ENCODE results near the gene GPX3. TPM values are rescaled to one million over a fixed set of nuclear protein-coding genes. Genes with fewer than 3 reads are reported as not detected.

GPX3 gene
- total and polyA plus RNA-seq, 10 of the 15 experiments (the other 5 are each of a cell fraction or from before 2014, with no cell fraction given) = 0.04 to 1.0 (median 0.15) TPM; not detected in 3

DNA sequence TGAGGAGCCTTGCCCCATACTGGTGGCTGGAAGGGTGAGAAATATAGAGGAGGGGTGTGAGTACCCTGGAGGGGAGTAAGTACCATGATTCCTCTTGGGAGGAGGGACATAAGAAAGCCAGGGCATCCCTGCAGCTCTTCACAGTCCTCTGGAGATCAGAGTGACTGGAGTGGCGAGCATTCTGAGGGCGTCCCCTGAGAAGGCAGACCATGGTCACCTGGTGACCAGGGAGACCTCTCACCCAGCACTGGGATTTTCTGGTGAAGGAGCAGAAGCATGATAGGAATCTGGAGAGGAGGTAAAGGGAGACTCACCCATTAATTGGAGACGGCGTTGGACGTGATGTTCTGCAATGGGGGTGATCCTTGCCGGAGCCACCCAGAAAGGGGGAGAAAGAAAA is 27.7 kb upstream of the GPX3 start:
- H3K4me1 ChIP-seq (ENCODE audit: control insufficient read depth, insufficient read depth, low read length) = no peaks in the 10 kb centered on the region
- in situ Hi-C loops (cut with MboI) (no loop called here), intact Hi-C loops (cut with micrococcal nuclease; ENCODE audit: unreplicated experiment) (no loop called here)
- no peak overlapping the region for H3K9ac ChIP-seq (ENCODE audit: control insufficient read depth, insufficient read depth, low read length)
- no peak for ATAC-seq
- no peaks in the 10 kb centered on the region; the same call in 2 of the 3 replicates for H3K9me3 ChIP-seq (replicated peaks; ENCODE audit: control insufficient read depth, insufficient read depth, low read length)
- no peak overlapping the region for H2AFZ ChIP-seq (ENCODE audit: control insufficient read depth, low read depth, low read length)
- no peaks in the 10 kb centered on the region for H3K27me3 ChIP-seq (replicated peaks in 1 of 2; ENCODE audit: control insufficient read depth in 2 of 2, insufficient read depth in 2 of 2, low read length in 1 of 2)
- DNase-seq (ENCODE audit: low read depth, low spot score) = no peak
- RAD21 ChIA-PET (ENCODE audit: unreplicated experiment) = no interaction called here
- no peaks in the 10 kb centered on the region for H3K36me3 ChIP-seq (ENCODE audit: control insufficient read depth in 2 of 2, insufficient read depth in 2 of 2, low read length in 1 of 2)
- H3K4me3 ChIP-seq = no peak overlapping the region
- FAIRE-seq = no peak
- no peaks in the 10 kb centered on the region for H3K79me2 ChIP-seq (ENCODE audit: control insufficient read depth, insufficient read depth, low read length)
- POLR2A ChIA-PET = no interaction called here
- CTCF ChIA-PET = no interaction called here
- 69% methylated on average over 6 of the region's 6 CpGs for WGBS (ENCODE audit: insufficient coverage, insufficient replicate concordance, low lambda C conversion rate, missing lambda C conversion rate)
- H3K27ac ChIP-seq (ENCODE audit: control insufficient read depth, insufficient read depth) = no peak overlapping the region
- no peaks in the 10 kb centered on the region for H4K20me1 ChIP-seq (ENCODE audit: control insufficient read depth, insufficient read depth)
- H3K4me2 ChIP-seq (ENCODE audit: control insufficient read depth, insufficient read depth) = no peak overlapping the region
- TF ChIP-seq MTA3 (IDR thresholded peaks at IDR 0.05; ENCODE audit: borderline replicate concordance, low read length) (no peak), SIX5 (IDR thresholded peaks at IDR 0.05; ENCODE audit: low read depth, low read length, severe bottlenecking) (no peak), RAD51 (IDR thresholded peaks at IDR 0.05) (no peak)
- TF ChIP-seq, protein P1, sequence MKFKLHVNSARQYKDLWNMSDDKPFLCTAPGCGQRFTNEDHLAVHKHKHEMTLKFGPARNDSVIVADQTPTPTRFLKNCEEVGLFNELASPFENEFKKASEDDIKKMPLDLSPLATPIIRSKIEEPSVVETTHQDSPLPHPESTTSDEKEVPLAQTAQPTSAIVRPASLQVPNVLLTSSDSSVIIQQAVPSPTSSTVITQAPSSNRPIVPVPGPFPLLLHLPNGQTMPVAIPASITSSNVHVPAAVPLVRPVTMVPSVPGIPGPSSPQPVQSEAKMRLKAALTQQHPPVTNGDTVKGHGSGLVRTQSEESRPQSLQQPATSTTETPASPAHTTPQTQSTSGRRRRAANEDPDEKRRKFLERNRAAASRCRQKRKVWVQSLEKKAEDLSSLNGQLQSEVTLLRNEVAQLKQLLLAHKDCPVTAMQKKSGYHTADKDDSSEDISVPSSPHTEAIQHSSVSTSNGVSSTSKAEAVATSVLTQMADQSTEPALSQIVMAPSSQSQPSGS (IDR thresholded peaks at IDR 0.05; ENCODE audit: low read length) = no peak
- BruUV-seq (replicated peaks) = no TSS peak
- SMC1A ChIA-PET (ENCODE audit: uncharacterized antibody, unreplicated experiment) = no interaction called here

DNA sequence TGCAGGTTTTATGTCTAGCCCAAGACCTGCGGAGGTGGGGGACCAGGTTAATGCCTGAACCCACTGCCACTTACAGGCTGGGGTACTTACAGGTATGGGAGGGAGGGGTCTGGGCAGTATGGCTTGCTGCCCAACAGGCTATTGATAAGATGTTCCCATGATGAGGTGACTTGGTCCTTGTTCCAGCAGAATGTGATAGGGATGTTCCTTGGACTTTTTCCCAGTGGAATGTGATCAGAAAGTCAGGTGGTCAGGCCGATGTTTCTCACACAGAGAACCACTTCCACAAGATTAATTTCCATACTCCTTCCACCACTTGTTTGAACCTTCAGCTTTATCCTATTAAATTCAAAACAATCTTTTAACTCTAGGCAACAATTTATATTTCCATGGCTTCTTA is 27.0 kb upstream of the GPX3 start:
- CTCF ChIA-PET = no interaction called here
- SMC1A ChIA-PET (ENCODE audit: uncharacterized antibody, unreplicated experiment) = no interaction called here
- Histone ChIP-seq H4K20me1 (ENCODE audit: control insufficient read depth, insufficient read depth) (no peaks in the 10 kb centered on the region), H3K4me3 (no peak overlapping the region), H3K9me3 (replicated peaks; ENCODE audit: control insufficient read depth, insufficient read depth, low read length) (no peaks in the 10 kb centered on the region; the same call in 2 of the 3 replicates), H3K4me1 (ENCODE audit: control insufficient read depth, insufficient read depth, low read length) (no peaks in the 10 kb centered on the region), H3K27ac (ENCODE audit: control insufficient read depth, insufficient read depth) (no peak overlapping the region), H3K27me3 (replicated peaks in 1 of 2; ENCODE audit: control insufficient read depth in 2 of 2, insufficient read depth in 2 of 2, low read length in 1 of 2) (no peaks in the 10 kb centered on the region), H3K9ac (ENCODE audit: control insufficient read depth, insufficient read depth, low read length) (no peak overlapping the region), H3K4me2 (ENCODE audit: control insufficient read depth, insufficient read depth) (no peak overlapping the region), H2AFZ (ENCODE audit: control insufficient read depth, low read depth, low read length) (no peak overlapping the region), H3K79me2 (ENCODE audit: control insufficient read depth, insufficient read depth, low read length) (no peaks in the 10 kb centered on the region), H3K36me3 (ENCODE audit: control insufficient read depth in 2 of 2, insufficient read depth in 2 of 2, low read length in 1 of 2) (no peaks in the 10 kb centered on the region)
- FAIRE-seq (no peak), ATAC-seq (no peak), DNase-seq (ENCODE audit: low read depth, low spot score) (no peak)
- POLR2A ChIA-PET = no interaction called here
- in situ Hi-C loops (cut with MboI) = no loop called here
- WGBS (ENCODE audit: insufficient coverage, insufficient replicate concordance, low lambda C conversion rate, missing lambda C conversion rate) = 77% methylated on average over 2 of the region's 2 CpGs
- intact Hi-C loops (cut with micrococcal nuclease; ENCODE audit: unreplicated experiment) = no loop called here
- RAD21 ChIA-PET (ENCODE audit: unreplicated experiment) = no interaction called here
- BruUV-seq (replicated peaks) = no TSS peak
- TF ChIP-seq SPI1 (IDR thresholded peaks at IDR 0.05; ENCODE audit: borderline replicate concordance, insufficient read depth, low read depth, low read length) = no peak
- no peak for TF ChIP-seq HDAC6 (IDR thresholded peaks at IDR 0.05; ENCODE audit: unreplicated experiment)
- no peak for TF ChIP-seq TCF3 (IDR thresholded peaks at IDR 0.05; ENCODE audit: borderline replicate concordance, insufficient read depth, low read depth, low read length)
- TF ChIP-seq BMI1 (IDR thresholded peaks at IDR 0.05; ENCODE audit: borderline replicate concordance) = no peak
- no peak for TF ChIP-seq SIN3A (IDR thresholded peaks at IDR 0.05; ENCODE audit: low read depth, low read length)
- no peak for TF ChIP-seq ZNF24 (IDR thresholded peaks at IDR 0.05)
- TF ChIP-seq MEF2B (IDR thresholded peaks at IDR 0.05; ENCODE audit: partially characterized antibody, poor library complexity, severe bottlenecking) = no peak
- no peak for TF ChIP-seq BRCA1 (IDR thresholded peaks at IDR 0.05; ENCODE audit: low read depth, low read length)
- no peak for TF ChIP-seq NBN (IDR thresholded peaks at IDR 0.05)
- TF ChIP-seq, protein P2, sequence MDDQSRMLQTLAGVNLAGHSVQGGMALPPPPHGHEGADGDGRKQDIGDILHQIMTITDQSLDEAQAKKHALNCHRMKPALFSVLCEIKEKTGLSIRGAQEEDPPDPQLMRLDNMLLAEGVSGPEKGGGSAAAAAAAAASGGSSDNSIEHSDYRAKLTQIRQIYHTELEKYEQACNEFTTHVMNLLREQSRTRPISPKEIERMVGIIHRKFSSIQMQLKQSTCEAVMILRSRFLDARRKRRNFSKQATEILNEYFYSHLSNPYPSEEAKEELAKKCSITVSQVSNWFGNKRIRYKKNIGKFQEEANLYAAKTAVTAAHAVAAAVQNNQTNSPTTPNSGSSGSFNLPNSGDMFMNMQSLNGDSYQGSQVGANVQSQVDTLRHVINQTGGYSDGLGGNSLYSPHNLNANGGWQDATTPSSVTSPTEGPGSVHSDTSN (IDR thresholded peaks at IDR 0.05; ENCODE audit: insufficient replicate concordance, low read depth, low read length) = no peak
- no peak for TF ChIP-seq SMARCA5 (IDR thresholded peaks at IDR 0.05)
- TF ChIP-seq HDGF (IDR thresholded peaks at IDR 0.05) = no peak
